ENCODE data around the gene GDPD5.

- TF ChIP-seq POLR2AphosphoS5 (IDR thresholded peaks at IDR 0.05; ENCODE audit: insufficient read depth in 1 of 2, low read depth in 1 of 2) = no peak
- no peak for TF ChIP-seq CTCF (IDR thresholded peaks at IDR 0.05)
- TF ChIP-seq POLR2A (IDR thresholded peaks at IDR 0.05) = no peak
Observed at GRCh38 chr11:75403037-75403436, 122.7 kb downstream of the GDPD5 start.

Measured in vagina (tissue), 2 donors.